Neural cell (in vitro differentiated cells): ENCODE results near the gene GAREM1.

Experiments used
- EP300 ChIP-seq: fragments of 450-650 bp; conservative IDR thresholded peaks from 2 replicates; pipeline ENCODE4 v1.6.1; 2014; ENCODE audit warnings: antibody characterized with exemption, mild to moderate bottlenecking, moderate library complexity; ENCODE audit not compliant: poor library complexity, severe bottlenecking
- EZH2 ChIP-seq: fragments of 200-600, 300-800 bp; shearing (Covaris generic), sonication (generic); IDR thresholded peaks from 2 replicates; pipeline ENCODE4 v1.6.1; 2014; ENCODE audit warnings: antibody characterized with exemption, low read length, borderline replicate concordance, mild to moderate bottlenecking; ENCODE audit not compliant: insufficient read depth, poor library complexity, severe bottlenecking
- RAD21 ChIP-seq: fragments of 450-650 bp; conservative IDR thresholded peaks from 2 replicates; pipeline ENCODE4 v1.6.1; 2014; ENCODE audit warnings: antibody characterized with exemption, mild to moderate bottlenecking, moderate library complexity
- SMC3 ChIP-seq: fragments of 450-650 bp; conservative IDR thresholded peaks from 2 replicates; pipeline ENCODE4 v1.6.1; 2014; ENCODE audit warnings: antibody characterized with exemption, mild to moderate bottlenecking, moderate library complexity; ENCODE audit not compliant: poor library complexity
- TF ChIP-seq, protein P1 (sequence below): fragments of 450-650 bp; IDR thresholded peaks from 2 replicates; pipeline ENCODE4 v1.5.1; 2014; ENCODE audit warnings: antibody characterized with exemption, mild to moderate bottlenecking, moderate library complexity; ENCODE audit not compliant: poor library complexity, severe bottlenecking
- TF ChIP-seq, protein P2 (sequence below): IDR thresholded peaks from 2 replicates; pipeline ENCODE4 v1.6.1; 2012; ENCODE audit warnings: borderline replicate concordance

DNA sequence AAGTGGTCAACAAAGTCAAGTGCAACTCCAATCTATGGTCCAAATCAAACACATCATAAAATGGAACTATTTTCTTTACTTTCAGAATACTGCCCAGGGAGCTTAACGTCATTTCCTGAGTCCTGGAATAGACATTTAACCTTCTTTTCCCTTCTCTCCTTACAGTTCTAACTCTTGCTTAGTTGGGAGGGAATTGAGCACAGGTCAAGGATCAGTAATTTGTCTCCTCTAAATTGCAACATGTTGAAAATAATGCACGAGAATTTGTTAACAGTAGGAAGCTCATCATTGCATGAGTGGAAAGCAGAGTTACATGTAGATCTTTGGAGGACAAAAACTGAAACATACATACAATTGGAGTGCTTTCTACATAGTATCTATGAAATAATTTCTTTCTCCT is 193.1 kb downstream of the GAREM1 start:
- no peak for TF ChIP-seq EZH2
- TF ChIP-seq, protein P1, sequence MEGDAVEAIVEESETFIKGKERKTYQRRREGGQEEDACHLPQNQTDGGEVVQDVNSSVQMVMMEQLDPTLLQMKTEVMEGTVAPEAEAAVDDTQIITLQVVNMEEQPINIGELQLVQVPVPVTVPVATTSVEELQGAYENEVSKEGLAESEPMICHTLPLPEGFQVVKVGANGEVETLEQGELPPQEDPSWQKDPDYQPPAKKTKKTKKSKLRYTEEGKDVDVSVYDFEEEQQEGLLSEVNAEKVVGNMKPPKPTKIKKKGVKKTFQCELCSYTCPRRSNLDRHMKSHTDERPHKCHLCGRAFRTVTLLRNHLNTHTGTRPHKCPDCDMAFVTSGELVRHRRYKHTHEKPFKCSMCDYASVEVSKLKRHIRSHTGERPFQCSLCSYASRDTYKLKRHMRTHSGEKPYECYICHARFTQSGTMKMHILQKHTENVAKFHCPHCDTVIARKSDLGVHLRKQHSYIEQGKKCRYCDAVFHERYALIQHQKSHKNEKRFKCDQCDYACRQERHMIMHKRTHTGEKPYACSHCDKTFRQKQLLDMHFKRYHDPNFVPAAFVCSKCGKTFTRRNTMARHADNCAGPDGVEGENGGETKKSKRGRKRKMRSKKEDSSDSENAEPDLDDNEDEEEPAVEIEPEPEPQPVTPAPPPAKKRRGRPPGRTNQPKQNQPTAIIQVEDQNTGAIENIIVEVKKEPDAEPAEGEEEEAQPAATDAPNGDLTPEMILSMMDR: no peak
- no peak for TF ChIP-seq EP300
- TF ChIP-seq SMC3: no peak
- no peak for TF ChIP-seq RAD21
- TF ChIP-seq, protein P2, sequence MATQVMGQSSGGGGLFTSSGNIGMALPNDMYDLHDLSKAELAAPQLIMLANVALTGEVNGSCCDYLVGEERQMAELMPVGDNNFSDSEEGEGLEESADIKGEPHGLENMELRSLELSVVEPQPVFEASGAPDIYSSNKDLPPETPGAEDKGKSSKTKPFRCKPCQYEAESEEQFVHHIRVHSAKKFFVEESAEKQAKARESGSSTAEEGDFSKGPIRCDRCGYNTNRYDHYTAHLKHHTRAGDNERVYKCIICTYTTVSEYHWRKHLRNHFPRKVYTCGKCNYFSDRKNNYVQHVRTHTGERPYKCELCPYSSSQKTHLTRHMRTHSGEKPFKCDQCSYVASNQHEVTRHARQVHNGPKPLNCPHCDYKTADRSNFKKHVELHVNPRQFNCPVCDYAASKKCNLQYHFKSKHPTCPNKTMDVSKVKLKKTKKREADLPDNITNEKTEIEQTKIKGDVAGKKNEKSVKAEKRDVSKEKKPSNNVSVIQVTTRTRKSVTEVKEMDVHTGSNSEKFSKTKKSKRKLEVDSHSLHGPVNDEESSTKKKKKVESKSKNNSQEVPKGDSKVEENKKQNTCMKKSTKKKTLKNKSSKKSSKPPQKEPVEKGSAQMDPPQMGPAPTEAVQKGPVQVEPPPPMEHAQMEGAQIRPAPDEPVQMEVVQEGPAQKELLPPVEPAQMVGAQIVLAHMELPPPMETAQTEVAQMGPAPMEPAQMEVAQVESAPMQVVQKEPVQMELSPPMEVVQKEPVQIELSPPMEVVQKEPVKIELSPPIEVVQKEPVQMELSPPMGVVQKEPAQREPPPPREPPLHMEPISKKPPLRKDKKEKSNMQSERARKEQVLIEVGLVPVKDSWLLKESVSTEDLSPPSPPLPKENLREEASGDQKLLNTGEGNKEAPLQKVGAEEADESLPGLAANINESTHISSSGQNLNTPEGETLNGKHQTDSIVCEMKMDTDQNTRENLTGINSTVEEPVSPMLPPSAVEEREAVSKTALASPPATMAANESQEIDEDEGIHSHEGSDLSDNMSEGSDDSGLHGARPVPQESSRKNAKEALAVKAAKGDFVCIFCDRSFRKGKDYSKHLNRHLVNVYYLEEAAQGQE: no peak
